GM12891 (cell line): ENCODE results near the gene PPP1CB.

Experiments used
- DNase-seq: peaks from one replicate; pipeline ENCODE4 v3.0.0; 2011; ENCODE audit warnings: low spot score; ENCODE audit not compliant: insufficient read length
- FAIRE-seq: peaks from 2 replicates; lab custom pipeline; 2011; peaks lifted over from hg19 to GRCh38; lab: Jason Lieb, UNC
- PAX5 ChIP-seq: IDR thresholded peaks from 2 replicates; pipeline ENCODE4 v1.6.1; 2011; ENCODE audit warnings: low read length, moderate library complexity, mild to moderate bottlenecking; ENCODE audit not compliant: insufficient read depth, severe bottlenecking
- POLR2A ChIP-seq: IDR thresholded peaks from 2 replicates; pipeline ENCODE4 v1.6.1; 2011; ENCODE audit warnings: low read depth, low read length, control low read depth
- POLR2AphosphoS5 ChIP-seq: IDR thresholded peaks from 2 replicates; pipeline ENCODE4 v1.6.1; 2011; ENCODE audit warnings: low read depth, low read length, control low read depth
- POU2F2 ChIP-seq: IDR thresholded peaks from 2 replicates; pipeline ENCODE4 v1.6.1; 2011; ENCODE audit warnings: low read depth, mild to moderate bottlenecking, control low read depth, low read length, moderate library complexity
- SPI1 ChIP-seq: IDR thresholded peaks from 2 replicates; pipeline ENCODE4 v1.6.1; 2011; ENCODE audit warnings: low read depth, low read length, control low read depth
- TAF1 ChIP-seq: IDR thresholded peaks from 2 replicates; pipeline ENCODE4 v1.6.1; 2011; ENCODE audit warnings: low read depth, low read length, control low read depth

The PPP1CB gene

GRCh38 chr2:28716265-28716865 lies 35.3 kb upstream of the PPP1CB start:
- peak; percentile 85 for FAIRE-seq
- DNase-seq: no peak
- TF ChIP-seq TAF1 (no peak), SPI1 (peak; percentile 50), POLR2A (no peak), POU2F2 (no peak), PAX5 (no peak), POLR2AphosphoS5 (no peak)

GRCh38 chr2:28717339-28717758 lies 34.3 kb upstream of the PPP1CB start:
- DNase-seq (no peak), FAIRE-seq (no peak)
- TF ChIP-seq POU2F2: no peak
- TF ChIP-seq SPI1: no peak
- TF ChIP-seq PAX5: no peak
- no peak for TF ChIP-seq POLR2A
- TF ChIP-seq POLR2AphosphoS5: no peak

GRCh38 chr2:28720345-28720744 lies 31.3 kb upstream of the PPP1CB start:
- no peak for DNase-seq
- no peak for FAIRE-seq
- no peak for TF ChIP-seq POU2F2
- no peak for TF ChIP-seq POLR2A
- TF ChIP-seq TAF1: no peak
- no peak for TF ChIP-seq SPI1
- TF ChIP-seq PAX5: no peak
- TF ChIP-seq POLR2AphosphoS5: no peak

- no peak for FAIRE-seq
- no peak for TF ChIP-seq SPI1
- no peak for TF ChIP-seq POLR2AphosphoS5
- no peak for TF ChIP-seq PAX5
- TF ChIP-seq POU2F2: no peak
- TF ChIP-seq TAF1: no peak
- TF ChIP-seq POLR2A: no peak
- DNase-seq: no peak
Observed at GRCh38 chr2:28721601-28722191, 29.9 kb upstream of the PPP1CB start.

GRCh38 chr2:28725021-28725711 lies 26.5 kb upstream of the PPP1CB start:
- FAIRE-seq (no peak), DNase-seq (no peak)
- no peak for TF ChIP-seq POLR2A
- no peak for TF ChIP-seq POLR2AphosphoS5
- no peak for TF ChIP-seq POU2F2
- TF ChIP-seq SPI1: no peak
- TF ChIP-seq PAX5: no peak
- TF ChIP-seq TAF1: no peak

GRCh38 chr2:28726177-28726576 lies 25.5 kb upstream of the PPP1CB start:
- FAIRE-seq (no peak), DNase-seq (no peak)
- TF ChIP-seq TAF1 (no peak), POLR2AphosphoS5 (no peak), POLR2A (no peak), POU2F2 (no peak), SPI1 (no peak), PAX5 (no peak)

- TF ChIP-seq PAX5 (no peak), POLR2AphosphoS5 (no peak), SPI1 (no peak), POU2F2 (no peak), TAF1 (no peak), POLR2A (no peak)
- FAIRE-seq (no peak), DNase-seq (no peak)
Observed at GRCh38 chr2:28729698-28730097, 21.9 kb upstream of the PPP1CB start.

GRCh38 chr2:28730641-28731146 lies 20.9 kb upstream of the PPP1CB start:
- TF ChIP-seq POLR2A: no peak
- no peak for TF ChIP-seq POU2F2
- TF ChIP-seq PAX5: no peak
- no peak for TF ChIP-seq SPI1
- no peak for TF ChIP-seq TAF1
- TF ChIP-seq POLR2AphosphoS5: no peak
- no peak for FAIRE-seq
- no peak for DNase-seq

GRCh38 chr2:28735511-28735910 lies 16.1 kb upstream of the PPP1CB start:
- TF ChIP-seq POLR2AphosphoS5 (no peak), TAF1 (no peak), PAX5 (no peak), POLR2A (no peak), POU2F2 (no peak)
- FAIRE-seq (no peak), DNase-seq (no peak)
